ENCODE data around the gene USP4. TPM values are rescaled to one million over a fixed set of nuclear protein-coding genes. Genes with fewer than 3 reads are reported as not detected.

The USP4 gene
- total and polyA plus RNA-seq, 2 of the 8 experiments (the other 6 are each of a cell fraction or from before 2014, with no cell fraction given) = 16.0 to 27.8 TPM

DNA sequence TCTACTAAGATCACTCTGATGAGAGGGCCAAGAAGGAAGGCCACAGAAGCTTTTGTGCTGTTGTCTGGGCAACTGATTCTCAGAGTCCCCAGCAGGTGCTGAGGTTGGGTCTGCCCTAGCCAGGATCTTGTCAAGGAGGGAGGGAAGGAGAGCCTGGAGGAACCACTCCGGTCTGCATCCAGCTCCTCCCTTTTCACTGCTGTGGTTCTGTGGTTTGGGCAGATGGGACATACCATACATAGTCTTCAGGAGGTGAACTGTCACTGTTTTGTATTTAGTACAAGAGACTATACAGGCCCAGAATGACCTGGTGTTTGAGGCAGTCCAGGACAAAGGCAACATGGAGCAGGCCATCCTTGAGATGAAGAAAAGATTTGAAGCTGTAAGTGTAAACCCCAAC is 84.7 kb downstream of the USP4 start (continued):
- TF ChIP-seq ZNF274 (IDR thresholded peaks at IDR 0.05; ENCODE audit: borderline replicate concordance, extremely low read depth, low read length) = no peak
- TF ChIP-seq CHD7 (IDR thresholded peaks at IDR 0.05; ENCODE audit: insufficient replicate concordance, low read length) = no peak
